GM18907 (cell line): ENCODE data around the gene CREB1.

ENCODE experiments used
- ATAC-seq: cut with Tn5 transposase; IDR thresholded peaks from one replicate; pipeline ENCODE4 v1.9.1; 2021; ENCODE audit warnings: mild to moderate bottlenecking, moderate library complexity; ENCODE audit not compliant: unreplicated experiment

Gene CREB1

DNA sequence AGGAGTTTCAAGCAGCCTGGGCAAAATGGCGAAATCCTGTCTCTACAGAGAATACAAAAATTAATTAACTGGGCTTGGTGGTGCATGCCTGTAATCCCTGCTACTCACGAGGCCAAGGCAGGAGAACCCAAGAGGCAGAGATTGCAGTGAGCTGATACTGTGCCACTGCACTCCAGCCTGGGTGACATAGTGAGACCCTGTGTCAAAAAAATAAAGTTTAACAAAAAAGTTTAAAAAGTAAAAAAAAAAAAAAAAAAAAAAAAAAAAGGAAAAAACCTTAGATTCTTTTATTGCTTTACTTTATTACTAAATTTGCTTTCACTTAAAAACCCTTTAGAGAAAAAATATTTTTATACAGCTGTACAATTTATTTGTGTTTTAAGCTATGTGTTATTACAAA, 10.7 kb downstream of the CREB1 start:
- no peak for ATAC-seq

GRCh38 chr2:207541933-207542332, 12.2 kb downstream of the CREB1 start:
- no peak for ATAC-seq

GRCh38 chr2:207543272-207543671, 13.5 kb downstream of the CREB1 start:
- no peak for ATAC-seq

- no peak for ATAC-seq
Observed at GRCh38 chr2:207546822-207547221, 17.1 kb downstream of the CREB1 start.

DNA sequence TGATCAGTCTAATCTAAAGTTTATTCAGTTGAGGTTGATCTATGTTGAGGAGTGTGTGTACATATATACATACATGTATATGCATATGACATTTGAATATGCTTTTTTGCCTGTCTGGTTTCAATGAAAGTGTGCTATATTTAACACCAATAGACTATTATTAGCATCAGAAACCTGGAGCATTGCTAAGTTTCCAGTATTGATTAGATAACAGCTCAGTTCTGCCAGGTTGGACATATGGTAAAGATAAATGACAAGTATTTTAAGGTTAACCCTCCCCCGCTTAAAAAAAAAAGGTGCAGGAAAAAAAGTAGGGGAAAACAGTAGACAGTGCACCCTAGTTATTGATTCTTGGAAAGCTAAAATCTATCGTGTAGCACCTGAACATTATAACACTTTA, 19.4 kb downstream of the CREB1 start:
- ATAC-seq: no peak

DNA sequence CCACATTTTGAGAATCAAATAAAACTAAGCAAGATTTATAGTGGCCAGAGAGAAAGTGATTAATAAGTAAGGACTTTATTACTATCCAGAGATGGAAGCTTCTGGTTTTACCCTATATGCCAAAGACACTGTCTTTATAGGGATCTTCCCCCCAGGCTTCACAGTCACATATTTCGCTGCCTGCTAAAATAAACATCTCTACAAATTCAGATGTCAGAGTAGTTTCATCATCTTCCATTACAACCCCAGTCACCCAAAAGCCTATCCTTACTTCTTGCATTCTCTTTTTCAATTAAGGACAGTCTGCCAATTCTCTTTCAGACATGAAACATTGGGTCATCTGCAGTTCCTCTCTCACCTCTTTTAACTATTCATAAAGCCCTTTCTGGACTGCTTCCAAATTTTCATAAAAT, 28.3 kb downstream of the CREB1 start:
- no peak for ATAC-seq

DNA sequence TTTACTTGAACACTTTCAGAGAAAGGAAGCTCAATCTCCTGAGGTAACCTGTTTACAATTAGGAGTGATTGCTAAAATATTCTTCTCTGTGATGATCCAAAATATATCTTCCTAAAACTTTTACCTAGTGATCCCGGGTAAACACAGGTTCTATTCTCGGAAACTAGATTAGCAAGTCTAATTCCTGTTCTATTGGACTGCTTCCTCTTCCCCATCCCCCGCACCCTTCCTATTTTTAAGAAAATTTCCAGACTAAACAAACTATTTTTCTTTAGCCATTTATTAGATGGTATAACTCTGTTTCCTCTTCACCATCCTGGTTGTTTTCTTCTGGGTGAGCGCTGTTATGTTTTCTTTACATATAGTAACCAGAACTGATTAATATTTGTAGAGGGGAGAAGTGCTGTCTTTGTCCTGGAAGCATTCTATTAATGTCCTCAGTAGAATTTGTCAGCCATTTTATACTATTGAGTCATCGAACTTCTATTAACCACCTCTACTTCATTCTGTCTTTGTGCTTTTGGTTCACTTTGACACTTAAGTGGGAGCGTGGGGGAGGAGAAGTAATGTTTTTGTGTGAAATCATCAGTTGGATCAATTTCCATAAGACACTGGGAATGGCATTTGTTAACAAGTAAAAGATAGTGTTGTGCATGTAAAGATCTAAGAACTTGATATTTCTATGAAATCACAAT, 31.8 kb downstream of the CREB1 start:
- no peak for ATAC-seq

GRCh38 chr2:207565736-207566500, 36.2 kb downstream of the CREB1 start:
- ATAC-seq: no peak

DNA sequence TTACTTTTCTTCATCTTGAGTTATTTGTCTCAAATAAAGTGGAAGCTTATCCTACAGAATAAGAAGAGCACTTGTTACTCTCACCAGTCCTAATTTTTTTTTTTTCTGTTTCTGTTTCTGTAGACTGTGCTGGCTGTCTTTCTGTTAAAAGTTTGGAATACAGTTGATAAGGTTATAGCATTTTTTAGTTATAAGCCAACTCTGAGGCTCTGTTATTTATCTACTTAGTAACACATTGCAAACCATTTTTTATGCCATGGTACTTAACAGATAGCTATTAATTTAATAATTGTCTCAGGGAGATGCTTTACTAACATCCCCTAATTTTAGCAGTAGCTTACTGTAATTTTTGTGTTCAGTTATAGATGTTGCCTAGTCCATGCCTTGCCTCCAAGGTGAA, 37.9 kb downstream of the CREB1 start:
- ATAC-seq: no peak

GRCh38 chr2:207571370-207571769, 41.6 kb downstream of the CREB1 start:
- ATAC-seq: no peak

- no peak for ATAC-seq
Observed at GRCh38 chr2:207584952-207585351, 55.2 kb downstream of the CREB1 start.

- no peak for ATAC-seq
Observed at GRCh38 chr2:207587305-207587704, 57.5 kb downstream of the CREB1 start.

DNA sequence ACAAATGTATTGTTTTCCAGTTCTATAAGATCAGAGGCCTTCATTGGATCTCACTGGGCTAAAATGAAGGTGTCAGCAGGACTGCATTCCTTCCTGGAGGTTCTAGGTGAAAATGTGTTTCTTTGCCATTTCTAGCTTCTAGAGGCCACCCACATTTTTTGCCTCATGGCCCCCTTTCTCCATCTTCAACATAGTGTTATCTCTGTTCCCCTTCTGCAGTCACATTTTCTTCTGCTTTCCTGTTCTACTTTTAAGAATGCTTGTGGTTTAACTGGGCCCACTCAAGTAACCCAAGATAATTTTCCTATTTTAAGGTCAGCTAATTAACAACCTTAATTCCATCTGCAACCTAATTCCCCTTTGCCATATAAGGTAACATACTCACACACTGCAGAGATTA, 59.4 kb downstream of the CREB1 start:
- ATAC-seq: no peak

- ATAC-seq: no peak
Observed at GRCh38 chr2:207593277-207593676, 63.5 kb downstream of the CREB1 start.

GRCh38 chr2:207594264-207594663, 64.5 kb downstream of the CREB1 start:
- ATAC-seq: no peak

DNA sequence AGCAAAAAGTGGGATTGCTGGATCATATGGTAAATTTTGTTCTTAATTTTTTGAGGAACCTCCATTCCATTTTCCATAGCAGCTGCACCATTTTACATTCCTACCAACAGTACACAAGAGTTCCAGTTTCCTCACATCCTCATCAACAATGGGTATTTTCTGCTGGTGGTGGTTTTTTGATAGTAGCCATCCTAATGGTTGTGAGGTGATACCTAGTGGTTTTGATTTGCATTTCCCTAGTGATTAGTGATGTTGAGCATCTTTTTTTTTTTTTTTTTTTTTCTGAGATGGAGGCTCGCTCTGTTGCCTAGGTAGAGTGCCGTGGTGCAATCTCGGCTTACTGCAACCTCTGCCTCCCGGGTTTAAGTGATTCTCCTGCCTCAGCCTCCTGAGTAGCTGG, 65.0 kb downstream of the CREB1 start:
- no peak for ATAC-seq

GRCh38 chr2:207599636-207600035, 69.9 kb downstream of the CREB1 start:
- no peak for ATAC-seq

DNA sequence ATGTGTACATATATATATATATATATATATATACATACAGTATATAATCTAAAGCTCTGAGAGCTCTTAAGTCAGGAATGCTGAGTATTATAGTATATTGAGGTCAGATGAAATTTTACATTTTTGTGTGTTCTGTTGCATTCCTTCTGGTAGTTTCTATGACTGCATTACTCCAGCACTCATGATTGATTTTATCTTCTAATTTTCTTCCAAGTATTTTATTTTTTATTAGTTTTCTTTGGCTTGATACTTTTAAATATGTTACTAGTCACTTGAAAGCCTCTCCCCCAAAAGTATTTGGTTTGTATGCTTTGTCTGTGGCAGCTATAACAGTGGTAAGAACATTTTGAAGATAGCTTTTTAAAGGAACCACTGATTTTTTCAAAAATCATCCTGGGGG, 70.5 kb downstream of the CREB1 start:
- ATAC-seq: no peak

DNA sequence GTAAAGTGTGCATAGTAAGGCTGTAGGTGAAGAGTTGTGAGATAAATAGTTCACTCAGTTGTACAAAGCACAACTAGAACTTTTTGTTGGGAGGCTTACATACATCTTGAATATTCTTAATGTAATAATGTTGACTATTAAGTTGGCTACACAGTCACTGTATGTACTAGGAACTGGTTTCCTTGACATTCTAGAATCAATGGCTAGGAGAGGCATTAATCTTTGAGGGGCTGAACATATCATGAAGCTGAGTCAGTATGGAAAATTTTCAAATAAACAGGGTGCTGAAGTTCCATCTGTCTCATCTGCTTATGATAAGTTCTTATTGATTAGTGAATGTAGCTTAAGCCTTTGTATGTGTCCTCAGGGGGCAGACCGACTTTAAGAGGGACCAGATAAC, 72.0 kb downstream of the CREB1 start:
- no peak for ATAC-seq

GRCh38 chr2:207603486-207603885, 73.7 kb downstream of the CREB1 start:
- no peak for ATAC-seq

DNA sequence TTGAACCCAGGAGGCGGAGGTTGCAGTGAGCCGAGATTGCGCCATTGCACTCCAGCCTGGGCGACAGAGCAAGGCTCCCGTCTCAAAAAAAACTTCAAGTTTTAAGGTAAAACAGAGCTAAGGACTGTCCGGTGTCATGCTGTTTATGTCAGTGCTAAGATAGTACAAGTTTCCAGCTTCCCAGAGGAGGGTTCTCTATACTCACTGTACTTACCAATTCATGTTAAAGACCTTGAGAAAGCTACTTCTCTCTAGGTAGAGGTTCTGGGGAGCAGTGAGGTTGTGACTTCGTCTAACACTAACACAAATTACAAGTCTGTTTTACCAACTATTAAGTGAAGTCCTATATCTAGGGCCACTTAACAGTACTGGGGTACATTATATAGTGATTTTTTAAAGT, 76.6 kb downstream of the CREB1 start:
- no peak for ATAC-seq

DNA sequence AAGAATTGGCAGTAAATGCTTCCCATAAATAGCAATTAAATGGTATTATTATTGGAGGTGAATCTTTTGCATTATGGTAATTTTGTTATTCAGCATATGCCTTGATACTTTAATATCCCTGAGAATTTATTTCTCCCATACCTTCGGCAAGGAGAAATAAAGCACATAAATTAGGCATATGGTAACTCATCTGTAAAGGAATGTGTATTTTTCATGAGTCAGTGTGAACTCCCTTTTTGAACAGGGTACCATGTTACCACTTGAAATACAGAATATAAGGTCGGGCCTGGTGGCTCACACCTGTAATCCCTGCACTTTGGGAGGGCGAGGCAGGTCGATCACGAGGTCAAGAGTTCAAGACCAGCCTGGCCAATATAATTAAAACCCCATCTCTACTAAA, 77.1 kb downstream of the CREB1 start:
- no peak for ATAC-seq

GRCh38 chr2:207612714-207613113, 83.0 kb downstream of the CREB1 start:
- ATAC-seq: no peak
